Subcutaneous adipose tissue (tissue), 4 donors: ENCODE measurements around the gene PTCD2. TPM values are rescaled to one million over a fixed set of nuclear protein-coding genes. Genes with fewer than 3 reads are reported as not detected.

Experiments used
- total RNA-seq, 4 donors: library from RNA; depleted of rRNA; stranded (reverse); fragments of >200 nt; gene quantifications; one replicate each; pipeline ENCODE4 v1.1.0, GENCODE V29; 2016
- TF ChIP-seq, protein P1 (sequence below): fragments of 450-650 bp; IDR thresholded peaks from one replicate; pipeline ENCODE4 v1.5.1; 2016; ENCODE audit warnings: low read depth, mild to moderate bottlenecking, control low read depth, antibody characterized with exemption, moderate library complexity

Gene PTCD2
- total RNA-seq, 4 donors from 2014 or later, result 6.2 to 13.2 (median 8.7) TPM

GRCh38 chr5:72393052-72393451 is 72.9 kb downstream of the PTCD2 start:
- TF ChIP-seq, protein P1, sequence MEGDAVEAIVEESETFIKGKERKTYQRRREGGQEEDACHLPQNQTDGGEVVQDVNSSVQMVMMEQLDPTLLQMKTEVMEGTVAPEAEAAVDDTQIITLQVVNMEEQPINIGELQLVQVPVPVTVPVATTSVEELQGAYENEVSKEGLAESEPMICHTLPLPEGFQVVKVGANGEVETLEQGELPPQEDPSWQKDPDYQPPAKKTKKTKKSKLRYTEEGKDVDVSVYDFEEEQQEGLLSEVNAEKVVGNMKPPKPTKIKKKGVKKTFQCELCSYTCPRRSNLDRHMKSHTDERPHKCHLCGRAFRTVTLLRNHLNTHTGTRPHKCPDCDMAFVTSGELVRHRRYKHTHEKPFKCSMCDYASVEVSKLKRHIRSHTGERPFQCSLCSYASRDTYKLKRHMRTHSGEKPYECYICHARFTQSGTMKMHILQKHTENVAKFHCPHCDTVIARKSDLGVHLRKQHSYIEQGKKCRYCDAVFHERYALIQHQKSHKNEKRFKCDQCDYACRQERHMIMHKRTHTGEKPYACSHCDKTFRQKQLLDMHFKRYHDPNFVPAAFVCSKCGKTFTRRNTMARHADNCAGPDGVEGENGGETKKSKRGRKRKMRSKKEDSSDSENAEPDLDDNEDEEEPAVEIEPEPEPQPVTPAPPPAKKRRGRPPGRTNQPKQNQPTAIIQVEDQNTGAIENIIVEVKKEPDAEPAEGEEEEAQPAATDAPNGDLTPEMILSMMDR, result no peak

DNA sequence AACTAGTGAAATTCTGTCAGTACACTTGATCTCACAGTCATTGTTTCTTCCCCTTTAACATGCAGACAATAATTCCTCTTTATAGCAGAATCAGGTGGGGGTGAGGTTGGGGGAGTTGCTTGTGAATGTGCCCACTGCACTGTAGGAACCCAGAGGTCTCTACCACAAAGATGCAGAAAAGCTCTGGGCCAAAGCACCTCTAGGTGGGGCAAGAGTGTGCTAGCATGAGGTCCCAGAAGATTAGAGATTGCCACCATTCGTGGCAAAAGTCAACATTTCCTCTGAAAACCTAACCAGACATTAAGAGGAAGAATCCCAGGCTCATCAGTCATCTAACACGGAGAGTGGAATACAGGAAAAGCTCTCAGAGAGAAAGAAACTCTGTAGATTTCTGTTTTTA is 74.5 kb downstream of the PTCD2 start:
- TF ChIP-seq, protein P1, result no peak

GRCh38 chr5:72397836-72398235 is 77.7 kb downstream of the PTCD2 start:
- TF ChIP-seq, protein P1, result no peak

GRCh38 chr5:72400950-72401349 is 80.8 kb downstream of the PTCD2 start:
- TF ChIP-seq, protein P1, result no peak

DNA sequence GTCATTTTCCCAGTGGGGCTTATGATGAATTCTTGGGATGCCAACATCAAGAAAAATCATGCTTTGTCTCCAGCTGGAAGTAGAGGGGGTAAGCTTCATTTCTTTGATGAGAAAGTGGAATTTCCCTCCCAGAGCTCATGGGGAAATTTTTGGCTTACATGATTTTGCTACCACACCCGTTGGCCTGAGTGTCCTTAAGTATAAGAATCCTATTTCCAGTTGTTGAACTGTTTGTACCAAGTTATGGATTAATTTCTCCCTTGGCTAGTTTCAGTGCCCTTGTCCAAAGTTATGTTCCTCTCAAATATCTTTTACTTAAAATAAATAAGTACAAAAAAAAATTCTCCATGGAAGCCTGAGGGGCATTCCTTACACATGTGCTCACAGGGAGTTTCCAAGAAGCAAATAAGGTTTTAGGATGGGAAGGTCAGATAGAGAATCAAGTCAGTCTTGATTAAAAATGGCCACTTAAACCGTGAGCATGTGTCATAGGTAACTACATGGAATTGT is 82.3 kb downstream of the PTCD2 start:
- TF ChIP-seq, protein P1, result no peak

GRCh38 chr5:72402959-72403628 is 82.9 kb downstream of the PTCD2 start:
- TF ChIP-seq, protein P1, result no peak

DNA sequence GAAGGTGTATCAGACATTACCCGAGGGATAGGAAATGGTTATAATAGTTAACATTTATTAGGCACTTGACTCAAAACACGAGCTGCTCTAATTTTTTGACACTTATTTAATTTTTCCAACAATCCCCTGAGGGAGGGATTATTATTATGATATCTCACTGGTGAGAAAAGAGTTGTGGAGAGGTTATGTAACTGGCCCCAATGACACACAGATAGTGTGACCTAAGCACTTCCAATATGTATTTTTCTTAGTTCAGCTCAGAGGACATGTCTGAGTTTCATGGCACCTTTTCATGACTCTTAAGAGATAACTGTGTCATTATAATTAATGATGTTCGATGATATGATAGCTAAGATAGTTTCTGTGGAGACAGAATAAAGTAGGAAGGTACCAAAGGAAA is 86.9 kb downstream of the PTCD2 start:
- TF ChIP-seq, protein P1, result no peak
